Epithelial cell of esophagus (primary cell): ENCODE results near the gene LSAMP.
A peak's percentile ranks its signal among the peaks of the same experiment; 100 is the strongest.
"Not testable (repeated sequence)": the region's sequence is repeated elsewhere in the genome, so short reads cannot be mapped to it uniquely, and the experiment has no call there.

Source experiments
- DNase-seq: peaks from one replicate; pipeline ENCODE4 v3.0.0; 2010; ENCODE audit warnings: low read depth
- H3K4me3 ChIP-seq: 2 replicates; pipeline ENCODE4 v1.5.1; 2011; ENCODE audit warnings: mild to moderate bottlenecking, low read length, control low read depth
- TF ChIP-seq, protein P1 (sequence below): IDR thresholded peaks from 2 replicates; pipeline ENCODE4 v1.5.1; 2011; ENCODE audit warnings: low read depth, mild to moderate bottlenecking, low read length, control low read depth, inconsistent platforms; ENCODE audit not compliant: insufficient read depth; ENCODE audit errors: missing control alignments

Gene LSAMP

DNA sequence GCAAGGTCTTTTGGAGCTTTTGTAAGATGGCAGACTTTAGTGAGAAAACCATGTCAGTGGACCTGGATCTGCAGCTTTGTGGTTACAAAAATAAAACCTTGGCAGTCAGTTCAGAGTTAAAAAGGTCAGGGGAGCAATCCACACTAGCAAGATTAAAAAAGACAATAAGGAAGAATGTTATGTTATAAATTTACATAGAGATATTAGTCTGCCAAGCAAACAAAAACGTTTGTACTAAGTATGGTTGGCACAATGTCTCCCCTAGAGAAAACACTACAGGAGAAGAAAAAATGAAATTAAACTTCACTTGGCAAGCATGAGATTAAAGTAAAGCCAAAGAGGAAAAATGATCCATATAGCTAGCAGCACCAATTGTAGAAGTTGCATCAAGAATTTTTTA is 205.0 kb downstream of the LSAMP start:
- TF ChIP-seq, protein P1, sequence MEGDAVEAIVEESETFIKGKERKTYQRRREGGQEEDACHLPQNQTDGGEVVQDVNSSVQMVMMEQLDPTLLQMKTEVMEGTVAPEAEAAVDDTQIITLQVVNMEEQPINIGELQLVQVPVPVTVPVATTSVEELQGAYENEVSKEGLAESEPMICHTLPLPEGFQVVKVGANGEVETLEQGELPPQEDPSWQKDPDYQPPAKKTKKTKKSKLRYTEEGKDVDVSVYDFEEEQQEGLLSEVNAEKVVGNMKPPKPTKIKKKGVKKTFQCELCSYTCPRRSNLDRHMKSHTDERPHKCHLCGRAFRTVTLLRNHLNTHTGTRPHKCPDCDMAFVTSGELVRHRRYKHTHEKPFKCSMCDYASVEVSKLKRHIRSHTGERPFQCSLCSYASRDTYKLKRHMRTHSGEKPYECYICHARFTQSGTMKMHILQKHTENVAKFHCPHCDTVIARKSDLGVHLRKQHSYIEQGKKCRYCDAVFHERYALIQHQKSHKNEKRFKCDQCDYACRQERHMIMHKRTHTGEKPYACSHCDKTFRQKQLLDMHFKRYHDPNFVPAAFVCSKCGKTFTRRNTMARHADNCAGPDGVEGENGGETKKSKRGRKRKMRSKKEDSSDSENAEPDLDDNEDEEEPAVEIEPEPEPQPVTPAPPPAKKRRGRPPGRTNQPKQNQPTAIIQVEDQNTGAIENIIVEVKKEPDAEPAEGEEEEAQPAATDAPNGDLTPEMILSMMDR = no peak
- H3K4me3 ChIP-seq = no peak overlapping the region
- DNase-seq = no peak

DNA sequence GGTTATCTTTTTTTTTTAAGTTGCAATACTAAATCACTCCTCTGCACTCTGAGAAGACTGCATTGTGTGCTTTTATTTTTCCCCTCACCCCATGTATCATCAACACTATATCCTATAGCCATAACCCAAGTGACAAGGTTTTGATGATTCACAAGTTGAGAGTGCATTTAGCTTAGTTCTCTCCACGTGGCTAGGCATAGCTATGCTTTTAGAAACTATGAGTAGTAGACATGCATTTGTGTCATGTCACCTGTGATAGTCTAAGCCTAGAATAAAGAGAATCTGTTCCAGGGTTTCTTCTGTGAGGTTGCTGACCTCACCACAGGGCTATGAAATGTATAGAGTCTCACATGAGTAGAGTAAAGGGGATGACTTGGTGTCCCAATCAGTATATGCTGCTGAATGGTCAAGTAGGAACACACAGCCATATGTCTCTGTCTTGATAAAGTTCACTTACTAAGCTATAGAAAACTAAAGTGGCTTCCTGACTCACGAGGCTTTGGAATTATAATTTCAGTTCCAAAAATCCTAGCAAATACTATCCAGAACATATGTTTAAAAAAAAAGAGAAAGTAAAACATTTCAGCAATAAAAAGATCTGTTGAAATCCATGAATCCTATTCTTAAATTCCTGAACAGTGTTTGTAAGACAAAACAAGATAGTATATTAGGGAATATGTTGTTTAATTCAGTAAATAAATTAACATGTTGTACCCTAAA is 206.3 kb downstream of the LSAMP start:
- TF ChIP-seq, protein P1 = no peak
- DNase-seq = peak; percentile 1
- H3K4me3 ChIP-seq = no peak overlapping the region

GRCh38 chr3:116233711-116234357 is 211.5 kb downstream of the LSAMP start:
- no peak overlapping the region for H3K4me3 ChIP-seq
- TF ChIP-seq, protein P1 = no peak
- no peak for DNase-seq

- DNase-seq = no peak
- no peak overlapping the region for H3K4me3 ChIP-seq
- TF ChIP-seq, protein P1 = no peak
Observed at GRCh38 chr3:116230431-116231020, 214.8 kb downstream of the LSAMP start.

DNA sequence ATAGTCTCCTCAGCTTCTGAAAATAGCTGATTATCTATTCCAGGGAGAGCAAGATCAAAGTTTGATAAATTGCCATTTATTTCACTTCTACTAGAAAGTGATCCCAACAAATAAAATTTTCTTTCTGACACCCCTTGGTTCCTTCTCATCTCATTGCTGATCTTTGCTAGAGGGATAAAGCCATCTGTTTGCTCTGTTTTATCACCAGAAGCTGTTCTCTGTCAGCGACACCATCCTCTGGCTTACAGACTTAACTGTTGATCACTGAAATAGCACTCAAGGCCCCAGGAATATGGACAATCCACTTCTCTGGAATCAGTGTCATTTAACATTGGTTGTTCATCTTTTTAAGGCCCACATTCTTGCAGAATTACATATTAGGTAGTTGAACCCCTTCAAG is 219.0 kb downstream of the LSAMP start:
- TF ChIP-seq, protein P1 = no peak
- no peak overlapping the region for H3K4me3 ChIP-seq
- no peak for DNase-seq

DNA sequence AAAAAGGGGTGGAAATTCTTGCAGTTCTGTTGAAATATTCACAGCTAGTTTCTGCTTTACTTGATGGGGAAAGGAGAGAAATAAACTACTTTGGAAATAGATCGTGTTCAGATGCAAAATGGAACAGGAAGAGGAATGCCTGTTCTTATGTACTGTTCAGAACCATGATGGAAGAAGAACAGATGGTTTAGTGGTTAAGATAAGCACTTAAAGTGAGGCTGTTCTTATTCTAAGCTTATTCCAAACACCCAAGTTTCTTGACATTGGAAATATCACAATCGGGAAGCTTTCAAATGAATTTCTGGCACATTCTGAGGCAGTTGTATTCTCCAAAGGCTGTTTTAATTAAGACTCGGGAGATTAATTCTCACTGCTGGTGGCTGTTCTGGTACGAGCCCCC is 228.5 kb downstream of the LSAMP start:
- H3K4me3 ChIP-seq = no peak overlapping the region
- no peak for DNase-seq
- TF ChIP-seq, protein P1 = no peak

DNA sequence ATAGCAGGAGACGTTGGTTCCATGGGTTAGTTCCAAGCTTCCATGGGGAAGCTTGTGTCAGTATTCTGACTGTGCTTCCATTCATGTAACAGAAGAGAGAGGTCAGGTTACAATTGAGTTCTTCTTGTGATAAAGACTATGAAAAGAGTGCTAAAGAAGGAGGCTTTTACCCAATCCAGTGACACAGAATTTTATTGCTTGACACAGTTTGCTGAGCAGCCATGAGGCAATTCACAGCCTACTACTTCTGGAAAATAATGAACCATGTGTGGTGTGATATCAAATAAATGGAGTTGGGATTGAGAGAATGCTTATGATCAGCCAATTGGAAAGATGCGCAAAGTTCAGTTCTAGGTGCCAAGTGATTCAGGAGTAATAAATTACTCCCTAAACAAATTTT is 233.4 kb downstream of the LSAMP start:
- TF ChIP-seq, protein P1 = no peak
- no peak for DNase-seq
- no peak overlapping the region for H3K4me3 ChIP-seq

DNA sequence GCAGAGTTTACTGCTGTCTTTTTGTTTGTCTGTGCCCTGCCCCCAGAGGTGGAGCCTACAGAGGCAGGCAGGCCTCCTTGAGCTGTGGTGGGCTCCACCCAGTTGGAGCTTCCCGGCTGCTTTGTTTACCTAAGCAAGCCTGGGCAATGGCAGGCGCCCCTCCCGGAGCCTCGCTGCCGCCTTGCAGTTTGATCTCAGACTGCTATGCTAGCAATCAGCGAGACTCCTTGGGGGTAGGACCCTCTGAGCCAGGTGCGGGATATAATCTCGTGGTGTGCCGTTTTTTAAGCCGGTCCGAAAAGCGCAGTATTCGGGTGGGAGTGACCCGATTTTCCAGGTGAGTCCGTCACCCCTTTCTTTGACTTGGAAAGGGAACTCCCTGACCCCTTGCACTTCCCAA is 236.5 kb downstream of the LSAMP start:
- DNase-seq, H3K4me3 ChIP-seq: not testable (repeated sequence)
